Right lobe of liver (tissue), 4 donors: ENCODE results near the gene AAGAB.

Source experiments
- POLR2A ChIP-seq: fragments of 450-650 bp; IDR thresholded peaks from one replicate; pipeline ENCODE4 v1.6.1; 2017; ENCODE audit warnings: antibody characterized with exemption, mild to moderate bottlenecking
- TF ChIP-seq, protein P1 (sequence below), 4 donors: fragments of 200-600 bp in 3 of 4; fragments of 450-650 bp in 1 of 4; IDR thresholded peaks; one replicate each; pipeline versions ENCODE4 v1.5.1 to v1.8.0; 2016 to 2022; ENCODE audit warnings: antibody characterized with exemption in 4 of 4, mild to moderate bottlenecking in 2 of 4
- donor health status: DM: no; HTN: no; CAD: no.
- donor health status: DM: no; HTN: no; CAD: no.
- donor health status: DM: no; HTN: yes; CAD: no.

DNA sequence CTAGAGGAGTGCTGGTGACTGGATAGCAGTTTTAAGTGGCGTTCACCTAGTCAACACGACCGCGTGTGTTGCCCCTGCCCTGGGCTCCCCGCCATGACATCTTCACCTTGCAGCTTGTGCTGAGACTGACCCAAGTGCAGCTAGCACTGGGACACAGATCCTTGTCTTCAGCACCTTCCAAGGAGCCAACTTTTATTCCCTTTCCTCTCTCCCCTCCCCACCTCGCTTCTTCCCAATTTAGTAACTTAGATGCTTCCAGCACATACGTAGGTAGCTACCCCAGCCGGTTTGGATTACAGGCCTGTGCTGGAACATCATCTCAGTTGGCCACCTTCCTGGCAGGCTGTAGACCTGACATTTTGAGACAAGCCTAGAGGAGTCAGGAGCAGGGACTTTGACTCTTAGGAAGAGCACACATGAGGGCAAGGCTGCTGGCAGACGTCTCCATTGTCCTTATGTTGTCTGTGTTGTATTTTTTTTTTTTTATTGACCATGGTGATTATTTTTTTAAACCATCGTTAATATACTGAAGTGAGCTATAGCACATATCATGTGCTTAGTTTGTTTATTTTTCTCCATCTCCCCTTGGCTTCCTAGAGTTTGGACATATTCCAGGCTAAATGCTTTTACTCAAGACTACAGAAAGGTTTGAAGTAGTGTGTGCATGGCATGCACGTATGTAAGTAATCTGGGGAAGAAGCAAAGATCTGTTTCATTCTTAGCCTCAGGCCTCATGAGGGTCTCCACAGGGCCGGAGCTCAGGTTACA lies 61.1 kb downstream of the AAGAB start:
- TF ChIP-seq, protein P1, sequence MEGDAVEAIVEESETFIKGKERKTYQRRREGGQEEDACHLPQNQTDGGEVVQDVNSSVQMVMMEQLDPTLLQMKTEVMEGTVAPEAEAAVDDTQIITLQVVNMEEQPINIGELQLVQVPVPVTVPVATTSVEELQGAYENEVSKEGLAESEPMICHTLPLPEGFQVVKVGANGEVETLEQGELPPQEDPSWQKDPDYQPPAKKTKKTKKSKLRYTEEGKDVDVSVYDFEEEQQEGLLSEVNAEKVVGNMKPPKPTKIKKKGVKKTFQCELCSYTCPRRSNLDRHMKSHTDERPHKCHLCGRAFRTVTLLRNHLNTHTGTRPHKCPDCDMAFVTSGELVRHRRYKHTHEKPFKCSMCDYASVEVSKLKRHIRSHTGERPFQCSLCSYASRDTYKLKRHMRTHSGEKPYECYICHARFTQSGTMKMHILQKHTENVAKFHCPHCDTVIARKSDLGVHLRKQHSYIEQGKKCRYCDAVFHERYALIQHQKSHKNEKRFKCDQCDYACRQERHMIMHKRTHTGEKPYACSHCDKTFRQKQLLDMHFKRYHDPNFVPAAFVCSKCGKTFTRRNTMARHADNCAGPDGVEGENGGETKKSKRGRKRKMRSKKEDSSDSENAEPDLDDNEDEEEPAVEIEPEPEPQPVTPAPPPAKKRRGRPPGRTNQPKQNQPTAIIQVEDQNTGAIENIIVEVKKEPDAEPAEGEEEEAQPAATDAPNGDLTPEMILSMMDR (IDR thresholded peaks at IDR 0.05): no peak
- TF ChIP-seq POLR2A: no peak
